H1 (cell line): ENCODE measurements around the gene ACBD4.

Source experiments
- CTCF ChIP-seq, 3 experiments: IDR thresholded peaks; 1 replicate in 2 of 3; 2 replicates in 1 of 3; pipeline versions ENCODE4 v1.5.1 to v1.6.1; 2011; ENCODE audit warnings: low read length in 3 of 3, mild to moderate bottlenecking in 3 of 3, inconsistent platforms in 2 of 3, low read depth in 1 of 3, moderate library complexity in 1 of 3; ENCODE audit not compliant: insufficient read depth in 1 of 3; ENCODE audit errors: control extremely low read depth in 1 of 3
- EP300 ChIP-seq, 2 experiments: IDR thresholded peaks; 1 replicate in 1 of 2; 2 replicates in 1 of 2; pipeline ENCODE4 v1.6.1; 2011 to 2012; ENCODE audit warnings: low read depth in 2 of 2, low read length in 2 of 2, mild to moderate bottlenecking in 2 of 2, borderline replicate concordance in 1 of 2, inconsistent platforms in 1 of 2, moderate library complexity in 1 of 2
- POLR2A ChIP-seq, 2 experiments: IDR thresholded peaks; 1 replicate in 1 of 2; 2 replicates in 1 of 2; pipeline ENCODE4 v1.6.1; 2011; ENCODE audit warnings: low read depth in 2 of 2, low read length in 2 of 2, mild to moderate bottlenecking in 2 of 2; ENCODE audit errors: control extremely low read depth in 1 of 2
- RXRA ChIP-seq: IDR thresholded peaks from 2 replicates; pipeline ENCODE4 v1.6.1; 2011; ENCODE audit warnings: low read depth, mild to moderate bottlenecking, low read length, moderate library complexity; ENCODE audit not compliant: insufficient read depth
- SRF ChIP-seq: IDR thresholded peaks from 2 replicates; pipeline ENCODE4 v1.6.1; 2011; ENCODE audit warnings: mild to moderate bottlenecking, low read depth, low read length, moderate library complexity

- no peak for TF ChIP-seq EP300 (IDR thresholded peaks at IDR 0.05; ENCODE audit: borderline replicate concordance in 1 of 2, low read depth in 2 of 2, low read length in 2 of 2)
- peak in 1 of 3 experiments; percentile 11; a peak in 1 of 4 replicates for TF ChIP-seq CTCF (IDR thresholded peaks at IDR 0.05; ENCODE audit: control extremely low read depth in 1 of 3, insufficient read depth in 1 of 3, low read depth in 1 of 3, low read length in 3 of 3)
- TF ChIP-seq SRF = no peak
- TF ChIP-seq RXRA = no peak
- no peak for TF ChIP-seq POLR2A (IDR thresholded peaks at IDR 0.05; ENCODE audit: control extremely low read depth in 1 of 2, low read depth in 2 of 2, low read length in 2 of 2)
Observed at GRCh38 chr17:45104907-45105624, 30.4 kb upstream of the ACBD4 start.
